ENCODE measurements around the gene MIF4GD. TPM values are rescaled to one million over a fixed set of nuclear protein-coding genes. Genes with fewer than 3 reads are reported as not detected.
"Not testable (repeated sequence)": the region's sequence is repeated elsewhere in the genome, so short reads cannot be mapped to it uniquely, and the experiment has no call there.

Gene MIF4GD
- polyA plus RNA-seq, 3 donors = 20.0 to 23.3 (median 22.4) TPM

GRCh38 chr17:75262112-75262606 lies 8.9 kb downstream of the MIF4GD start:
- no peak for DNase-seq (ENCODE audit: low read depth in 3 of 3, low spot score in 2 of 3)

- peak; percentile 91 to 95 (median 93) for DNase-seq (ENCODE audit: low read depth in 3 of 3, low spot score in 2 of 3)
These were observed 9.5 kb downstream of the MIF4GD start, which contains the start of the genes GGA3 and MRPS7 for GRCh38 chr17:75261336-75262111. TSS of gene GGA3 (minus strand) at chr17:75261606. CDS start at chr17:75261587, 19 bp downstream. TSS of gene MRPS7 (plus strand) at chr17:75261879. CDS start at chr17:75261901, 22 bp downstream.

- no peak for DNase-seq (ENCODE audit: low read depth in 3 of 3, low spot score in 2 of 3)
These were observed 10.2 kb downstream of the MIF4GD start for GRCh38 chr17:75260641-75261335.

GRCh38 chr17:75257228-75257627 lies 13.8 kb downstream of the MIF4GD start:
- not testable (repeated sequence) for DNase-seq (ENCODE audit: low read depth in 3 of 3, low spot score in 2 of 3)

GRCh38 chr17:75255954-75256698 lies 14.9 kb downstream of the MIF4GD start:
- DNase-seq (ENCODE audit: low read depth in 3 of 3, low spot score in 2 of 3) = not testable (repeated sequence)

- DNase-seq (ENCODE audit: low read depth in 3 of 3, low spot score in 2 of 3) = no peak
These were observed 18.8 kb downstream of the MIF4GD start for GRCh38 chr17:75252039-75252816.

GRCh38 chr17:75250009-75250471 lies 21.0 kb downstream of the MIF4GD start:
- no peak for DNase-seq (ENCODE audit: low read depth in 3 of 3, low spot score in 2 of 3)

GRCh38 chr17:75249564-75249963 lies 21.5 kb downstream of the MIF4GD start:
- no peak for DNase-seq (ENCODE audit: low read depth in 3 of 3, low spot score in 2 of 3)

- no peak for DNase-seq (ENCODE audit: low read depth in 3 of 3, low spot score in 2 of 3)
These were observed 24.6 kb downstream of the MIF4GD start for GRCh38 chr17:75246404-75246803.

- DNase-seq (ENCODE audit: low read depth in 3 of 3, low spot score in 2 of 3) = no peak
These were observed 26.0 kb downstream of the MIF4GD start for GRCh38 chr17:75245011-75245410.

- no peak for DNase-seq (ENCODE audit: low read depth in 3 of 3, low spot score in 2 of 3)
These were observed 26.7 kb downstream of the MIF4GD start for GRCh38 chr17:75244133-75244866.

- DNase-seq (ENCODE audit: low read depth in 3 of 3, low spot score in 2 of 3) = no peak
These were observed 28.5 kb downstream of the MIF4GD start for GRCh38 chr17:75242461-75243042.

GRCh38 chr17:75241996-75242460 lies 29.0 kb downstream of the MIF4GD start:
- DNase-seq (ENCODE audit: low read depth in 3 of 3, low spot score in 2 of 3) = no peak

GRCh38 chr17:75241502-75241901 lies 29.5 kb downstream of the MIF4GD start:
- no peak for DNase-seq (ENCODE audit: low read depth in 3 of 3, low spot score in 2 of 3)

GRCh38 chr17:75241143-75241430 lies 29.9 kb downstream of the MIF4GD start:
- DNase-seq (ENCODE audit: low read depth in 3 of 3, low spot score in 2 of 3) = no peak

- DNase-seq (ENCODE audit: low read depth in 3 of 3, low spot score in 2 of 3) = no peak
These were observed 30.5 kb downstream of the MIF4GD start for GRCh38 chr17:75240394-75241142.

GRCh38 chr17:75239778-75240393 lies 31.1 kb downstream of the MIF4GD start:
- no peak for DNase-seq (ENCODE audit: low read depth in 3 of 3, low spot score in 2 of 3)

- DNase-seq (ENCODE audit: low read depth in 3 of 3, low spot score in 2 of 3) = no peak
These were observed 31.8 kb downstream of the MIF4GD start for GRCh38 chr17:75239214-75239613.

Measured in right renal cortex interstitium (tissue), 3 donors.